GM12878 (cell line): Measurements from ENCODE around the gene MMD. TPM values are rescaled to one million over a fixed set of nuclear protein-coding genes. Genes with fewer than 3 reads are reported as not detected.

Source experiments
- ATAC-seq: fragments of 200-7000 bp; cut with Tn5 transposase; 3 replicates; pipeline ENCODE4 v1.9.1; 2020; ENCODE audit warnings: mild to moderate bottlenecking, moderate library complexity
- BruUV-seq: library from RNA; stranded (reverse); fragments of 400-500 nt; replicated peaks from 2 replicates; lab custom pipeline; 2021; lab: Mats Ljungman, UMichigan
- CTCF ChIA-PET: fragments of 300-600 bp; sonication (Branson Sonifier 250); formaldehyde crosslinking; extraction: SDS; loops from one replicate; lab custom pipeline; 2021; ENCODE audit warnings: inconsistent platforms; lab: Yijun Ruan, JAX
- POLR2A ChIA-PET: fragments of 350-600 bp; formaldehyde crosslinking; extraction: SDS; loops from one replicate; lab custom pipeline; 2021; ENCODE audit warnings: inconsistent platforms; lab: Charles Lee
- RAD21 ChIA-PET: fragments of 300-600 bp; sonication (Branson Sonifier 250); formaldehyde crosslinking; loops from one replicate; lab custom pipeline; 2023; ENCODE audit warnings: antibody characterized with exemption; ENCODE audit not compliant: unreplicated experiment; lab: Charles Lee
- SMC1A ChIA-PET: fragments of 300-600 bp; sonication (Branson Sonifier 250); formaldehyde crosslinking; loops from one replicate; lab custom pipeline; 2023; ENCODE audit not compliant: unreplicated experiment, uncharacterized antibody; lab: Charles Lee
- DNase-seq: peaks from one replicate; pipeline ENCODE4 v3.0.0-alpha.2; 2011; ENCODE audit warnings: low read depth, low spot score
- FAIRE-seq: peaks from 3 replicates; lab custom pipeline; 2011; peaks lifted over from hg19 to GRCh38; lab: Jason Lieb, UNC
- H2AFZ ChIP-seq: 2 replicates; pipeline ENCODE4 v1.6.0; 2011; ENCODE audit warnings: low read depth, low read length, control low read depth; ENCODE audit not compliant: control insufficient read depth
- H3K27ac ChIP-seq: 2 replicates; pipeline ENCODE4 v1.5.1; 2011; ENCODE audit warnings: control low read depth; ENCODE audit not compliant: control insufficient read depth, insufficient read depth
- H3K27me3 ChIP-seq, 2 experiments: replicated peaks in 1 of 2; 2 replicates each; pipeline versions ENCODE4 v1.6.0 to v1.6.1; 2011; ENCODE audit warnings: low read length in 1 of 2; ENCODE audit not compliant: control insufficient read depth in 2 of 2, insufficient read depth in 2 of 2
- H3K36me3 ChIP-seq, 2 experiments: 2 replicates each; pipeline ENCODE4 v1.5.1; 2011; ENCODE audit warnings: low read length in 1 of 2; ENCODE audit not compliant: control insufficient read depth in 2 of 2, insufficient read depth in 2 of 2
- H3K4me1 ChIP-seq: 2 replicates; pipeline ENCODE4 v1.6.1; 2011; ENCODE audit warnings: mild to moderate bottlenecking, low read length, moderate library complexity, mixed read lengths; ENCODE audit not compliant: control insufficient read depth, insufficient read depth
- H3K4me2 ChIP-seq: 2 replicates; pipeline ENCODE4 v1.6.0; 2011; ENCODE audit warnings: control low read depth; ENCODE audit not compliant: control insufficient read depth, insufficient read depth
- H3K4me3 ChIP-seq: fragments of 200-600 bp; sonication (generic); 2 replicates; pipeline ENCODE4 v1.5.1; 2016
- H3K79me2 ChIP-seq: 2 replicates; pipeline ENCODE4 v1.6.0; 2011; ENCODE audit warnings: low read length; ENCODE audit not compliant: control insufficient read depth, insufficient read depth
- H3K9ac ChIP-seq: 2 replicates; pipeline ENCODE4 v1.8.0; 2011; ENCODE audit warnings: low read length, control low read depth, mixed read lengths; ENCODE audit not compliant: control insufficient read depth, insufficient read depth
- H3K9me3 ChIP-seq: replicated peaks from 3 replicates; pipeline ENCODE4 v1.5.1; 2011; ENCODE audit warnings: mild to moderate bottlenecking, low read length; ENCODE audit not compliant: control insufficient read depth, insufficient read depth
- H4K20me1 ChIP-seq: 2 replicates; pipeline ENCODE4 v1.6.0; 2011; ENCODE audit not compliant: control insufficient read depth, insufficient read depth
- BCLAF1 ChIP-seq: fragments of 450-650 bp; IDR thresholded peaks from 2 replicates; pipeline ENCODE4 v1.6.1; 2017; ENCODE audit warnings: antibody characterized with exemption, mild to moderate bottlenecking, moderate library complexity
- FOXM1 ChIP-seq: IDR thresholded peaks from 2 replicates; pipeline ENCODE4 v1.6.1; 2012; ENCODE audit warnings: low read depth, mild to moderate bottlenecking, inconsistent platforms, low read length, moderate library complexity
- HDGF ChIP-seq: fragments of 450-650 bp; IDR thresholded peaks from 2 replicates; pipeline ENCODE4 v1.6.1; 2016; ENCODE audit warnings: antibody characterized with exemption
- HSF1 ChIP-seq: fragments of 150-350 bp; IDR thresholded peaks from 2 replicates; pipeline ENCODE4 v1.6.1; 2014; ENCODE audit warnings: mild to moderate bottlenecking, low read depth, low read length
- JUND ChIP-seq: IDR thresholded peaks from 2 replicates; pipeline ENCODE4 v1.6.1; 2012; ENCODE audit warnings: low read depth, mild to moderate bottlenecking, low read length, improper control_type of control experiment, moderate library complexity
- KDM1A ChIP-seq: fragments of 200-600 bp; sonication (generic); IDR thresholded peaks from 2 replicates; pipeline ENCODE4 v1.6.1; 2016; ENCODE audit warnings: borderline replicate concordance
- LARP7 ChIP-seq: fragments of 450-650 bp; IDR thresholded peaks from 2 replicates; pipeline ENCODE4 v1.6.1; 2017; ENCODE audit warnings: mild to moderate bottlenecking
- TAF1 ChIP-seq: IDR thresholded peaks from 2 replicates; pipeline ENCODE4 v1.6.1; 2011; ENCODE audit warnings: mild to moderate bottlenecking, low read depth, low read length, borderline replicate concordance
- TARDBP ChIP-seq: IDR thresholded peaks from 2 replicates; pipeline ENCODE4 v1.6.1; 2016; ENCODE audit warnings: borderline replicate concordance
- WGBS: methylation state at CpG from one replicate; pipeline ENCODE4 v1.1.6; 2016; ENCODE audit warnings: low lambda C conversion rate; ENCODE audit not compliant: insufficient replicate concordance, insufficient coverage; ENCODE audit errors: missing lambda C conversion rate; 5-methylcytosine and 5-hydroxymethylcytosine counted together
- in situ Hi-C: fragments of 300-500 bp; cut with MboI; formaldehyde crosslinking; loops from 9 replicates; pipeline ENCODE4 v1.14.3; 2018; ENCODE audit warnings: mixed read lengths
- intact Hi-C: fragments of 100-400 bp; cut with micrococcal nuclease; formaldehyde crosslinking; loops from one replicate; pipeline ENCODE4 v1.14.2; 2022; ENCODE audit not compliant: unreplicated experiment
- polyA plus RNA-seq, 11 experiments: library from polyadenylated mRNA; depleted of rRNA in 4 of 11; unstranded in 6 of 11; stranded (reverse) in 5 of 11; fragments of >200 nt; fragmentation: Nextera tagmentation in 4 of 11; fragmentation: Illumina TruSeq in 1 of 11; extraction: Ambion mirVana in 4 of 11; extraction: Trizol in 1 of 11; gene quantifications; 1 replicate in 1 of 11; 2 replicates in 10 of 11; pipeline versions ENCODE4 v1.2.1 to v1.2.3, GENCODE V29; 2011 to 2016; ENCODE audit warnings: inconsistent platforms in 2 of 11, missing spikeins in 2 of 11, low read depth in 1 of 11
- total RNA-seq, 4 experiments: library from RNA; depleted of rRNA in 3 of 4; stranded (reverse); fragments of >200 nt in 3 of 4; fragmentation: Illumina TruSeq in 1 of 4; extraction: Trizol in 1 of 4; gene quantifications; 2 replicates each; pipeline versions ENCODE4 v1.2.1 to v1.2.3, GENCODE V29; 2013 to 2021
- TF ChIP-seq, protein P1 (sequence below): fragments of 450-650 bp; IDR thresholded peaks from 2 replicates; pipeline ENCODE4 v1.6.1; 2017; ENCODE audit warnings: borderline replicate concordance
- TF ChIP-seq, protein P2 (sequence below): IDR thresholded peaks from 2 replicates; pipeline ENCODE4 v1.6.1; 2012; ENCODE audit warnings: low read length, inconsistent platforms
- TF ChIP-seq, protein P3 (sequence below): fragments of 150-350 bp; IDR thresholded peaks from 2 replicates; pipeline ENCODE4 v1.6.1; 2016; ENCODE audit warnings: low read depth, low read length

MMD gene
- total and polyA plus RNA-seq, 10 of the 15 experiments (the other 5 are each of a cell fraction or from before 2014, with no cell fraction given): 8.0 to 46.7 (median 22.3) TPM

DNA sequence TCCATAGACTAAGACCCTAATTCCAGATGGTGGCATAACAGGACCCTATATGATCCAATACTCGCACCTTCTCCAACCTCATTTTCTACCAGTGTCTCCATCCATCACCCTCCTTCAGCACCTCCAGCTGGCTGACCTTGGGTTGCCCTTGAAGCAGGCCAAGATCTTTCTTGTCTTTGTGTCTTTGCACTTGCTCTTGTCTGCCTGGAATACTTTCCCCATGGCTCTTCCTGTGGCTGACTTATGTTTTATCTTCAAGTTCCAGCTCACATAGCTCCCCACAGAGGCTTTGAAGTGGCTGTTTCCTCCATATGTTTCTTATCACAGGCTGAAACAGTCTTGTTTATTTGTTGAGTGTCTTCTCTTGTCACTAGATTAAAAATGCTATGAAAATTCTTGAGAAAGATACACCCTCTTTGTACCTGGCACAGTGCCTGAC lies 29.6 kb upstream of the MMD start:
- 43% methylated on average over 1 of the region's 1 CpG for WGBS
- Histone ChIP-seq H2AFZ (no peak overlapping the region), H3K27me3 (no peaks in the 10 kb centered on the region), H3K36me3 (no peaks in the 10 kb centered on the region), H3K4me3 (no peak overlapping the region), H3K27ac (no peak overlapping the region), H3K9me3 (no peaks in the 10 kb centered on the region), H3K4me2 (no peak overlapping the region), H3K79me2 (no peaks in the 10 kb centered on the region), H3K4me1 (peaks cover 3% of the 10 kb centered on the region; the same call in 1 of the 2 replicates), H4K20me1 (no peaks in the 10 kb centered on the region), H3K9ac (no peak overlapping the region)
- no TSS peak for BruUV-seq
- no peak for DNase-seq
- in situ Hi-C loops: no loop called here
- FAIRE-seq: no peak
- ChIA-PET POLR2A (interaction anchor here (0.6 kb wide), 1 partner anchor 46 kb away, joined by 4 read pairs; no protein-coding TSS in a partner anchor), RAD21 (interaction anchor here (1.1 kb wide), 1 partner anchor 36 kb away, joined by 3 read pairs; no protein-coding TSS in a partner anchor), SMC1A (interaction anchor here (1.2 to 1.6 kb wide), 3 partner anchors 8 to 35 kb away, joined by 3 to 4 read pairs (median 4); no protein-coding TSS in a partner anchor), CTCF (no interaction called here)
- intact Hi-C loops: no loop called here
- ATAC-seq: no peak
- TF ChIP-seq KDM1A (no peak), HDGF (no peak), BCLAF1 (no peak), TARDBP (no peak), LARP7 (no peak), JUND (no peak), TAF1 (no peak), FOXM1 (no peak), HSF1 (no peak)
- TF ChIP-seq, protein P1, sequence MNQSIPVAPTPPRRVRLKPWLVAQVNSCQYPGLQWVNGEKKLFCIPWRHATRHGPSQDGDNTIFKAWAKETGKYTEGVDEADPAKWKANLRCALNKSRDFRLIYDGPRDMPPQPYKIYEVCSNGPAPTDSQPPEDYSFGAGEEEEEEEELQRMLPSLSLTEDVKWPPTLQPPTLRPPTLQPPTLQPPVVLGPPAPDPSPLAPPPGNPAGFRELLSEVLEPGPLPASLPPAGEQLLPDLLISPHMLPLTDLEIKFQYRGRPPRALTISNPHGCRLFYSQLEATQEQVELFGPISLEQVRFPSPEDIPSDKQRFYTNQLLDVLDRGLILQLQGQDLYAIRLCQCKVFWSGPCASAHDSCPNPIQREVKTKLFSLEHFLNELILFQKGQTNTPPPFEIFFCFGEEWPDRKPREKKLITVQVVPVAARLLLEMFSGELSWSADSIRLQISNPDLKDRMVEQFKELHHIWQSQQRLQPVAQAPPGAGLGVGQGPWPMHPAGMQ: no peak
- TF ChIP-seq, protein P2, sequence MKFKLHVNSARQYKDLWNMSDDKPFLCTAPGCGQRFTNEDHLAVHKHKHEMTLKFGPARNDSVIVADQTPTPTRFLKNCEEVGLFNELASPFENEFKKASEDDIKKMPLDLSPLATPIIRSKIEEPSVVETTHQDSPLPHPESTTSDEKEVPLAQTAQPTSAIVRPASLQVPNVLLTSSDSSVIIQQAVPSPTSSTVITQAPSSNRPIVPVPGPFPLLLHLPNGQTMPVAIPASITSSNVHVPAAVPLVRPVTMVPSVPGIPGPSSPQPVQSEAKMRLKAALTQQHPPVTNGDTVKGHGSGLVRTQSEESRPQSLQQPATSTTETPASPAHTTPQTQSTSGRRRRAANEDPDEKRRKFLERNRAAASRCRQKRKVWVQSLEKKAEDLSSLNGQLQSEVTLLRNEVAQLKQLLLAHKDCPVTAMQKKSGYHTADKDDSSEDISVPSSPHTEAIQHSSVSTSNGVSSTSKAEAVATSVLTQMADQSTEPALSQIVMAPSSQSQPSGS: no peak
- TF ChIP-seq, protein P3, sequence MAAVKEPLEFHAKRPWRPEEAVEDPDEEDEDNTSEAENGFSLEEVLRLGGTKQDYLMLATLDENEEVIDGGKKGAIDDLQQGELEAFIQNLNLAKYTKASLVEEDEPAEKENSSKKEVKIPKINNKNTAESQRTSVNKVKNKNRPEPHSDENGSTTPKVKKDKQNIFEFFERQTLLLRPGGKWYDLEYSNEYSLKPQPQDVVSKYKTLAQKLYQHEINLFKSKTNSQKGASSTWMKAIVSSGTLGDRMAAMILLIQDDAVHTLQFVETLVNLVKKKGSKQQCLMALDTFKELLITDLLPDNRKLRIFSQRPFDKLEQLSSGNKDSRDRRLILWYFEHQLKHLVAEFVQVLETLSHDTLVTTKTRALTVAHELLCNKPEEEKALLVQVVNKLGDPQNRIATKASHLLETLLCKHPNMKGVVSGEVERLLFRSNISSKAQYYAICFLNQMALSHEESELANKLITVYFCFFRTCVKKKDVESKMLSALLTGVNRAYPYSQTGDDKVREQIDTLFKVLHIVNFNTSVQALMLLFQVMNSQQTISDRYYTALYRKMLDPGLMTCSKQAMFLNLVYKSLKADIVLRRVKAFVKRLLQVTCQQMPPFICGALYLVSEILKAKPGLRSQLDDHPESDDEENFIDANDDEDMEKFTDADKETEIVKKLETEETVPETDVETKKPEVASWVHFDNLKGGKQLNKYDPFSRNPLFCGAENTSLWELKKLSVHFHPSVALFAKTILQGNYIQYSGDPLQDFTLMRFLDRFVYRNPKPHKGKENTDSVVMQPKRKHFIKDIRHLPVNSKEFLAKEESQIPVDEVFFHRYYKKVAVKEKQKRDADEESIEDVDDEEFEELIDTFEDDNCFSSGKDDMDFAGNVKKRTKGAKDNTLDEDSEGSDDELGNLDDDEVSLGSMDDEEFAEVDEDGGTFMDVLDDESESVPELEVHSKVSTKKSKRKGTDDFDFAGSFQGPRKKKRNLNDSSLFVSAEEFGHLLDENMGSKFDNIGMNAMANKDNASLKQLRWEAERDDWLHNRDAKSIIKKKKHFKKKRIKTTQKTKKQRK: no peak
